ENCODE data around the gene TMEM214. TPM values are rescaled to one million over a fixed set of nuclear protein-coding genes. Genes with fewer than 3 reads are reported as not detected.

Gene TMEM214
- total and polyA plus RNA-seq, 2 donors from 2014 or later, result 50.5 to 74.8 TPM

DNA sequence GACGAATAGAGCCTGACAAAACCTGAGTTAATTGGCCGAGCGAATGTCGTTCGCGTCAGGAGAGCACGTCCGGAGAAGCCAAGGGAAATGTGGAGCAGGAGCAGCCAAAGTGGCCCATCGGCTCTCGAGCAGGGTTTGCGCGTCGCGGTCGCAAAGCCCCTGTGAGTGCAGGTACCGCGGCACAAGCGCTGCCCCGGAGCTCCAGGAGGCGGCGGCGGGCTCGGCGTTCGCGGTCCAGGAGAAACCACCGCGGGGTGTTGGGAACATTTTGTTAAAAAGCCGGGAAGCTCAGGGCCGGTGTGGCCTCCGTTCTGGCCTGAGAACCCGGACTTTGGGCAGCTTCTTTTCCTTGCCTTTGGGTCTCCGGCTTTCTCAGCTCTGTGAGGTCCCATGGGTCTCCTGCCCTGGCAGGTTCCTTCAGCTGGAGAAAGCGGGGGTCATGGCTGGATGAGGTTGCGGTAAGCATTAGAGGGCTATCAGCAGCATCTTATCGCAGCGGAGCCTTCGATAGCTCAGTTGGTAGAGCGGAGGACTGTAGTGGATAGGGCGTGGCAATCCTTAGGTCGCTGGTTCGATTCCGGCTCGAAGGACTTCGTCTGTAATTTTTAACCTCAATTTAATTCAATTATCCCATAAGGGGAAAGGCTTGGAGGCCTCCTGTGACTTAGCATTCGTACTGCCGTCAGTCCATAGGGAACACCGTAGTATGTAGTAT lies 17.7 kb downstream of the TMEM214 start:
- Histone ChIP-seq H3K4me3 (ENCODE audit: low read length in 3 of 3) (peak overlapping the region; percentile 87 to 95 (median 90)), H3K9ac (ENCODE audit: low read length in 3 of 3) (peak overlapping the region; percentile 71 to 93 (median 88)), H3K27ac (ENCODE audit: low read depth in 2 of 2, low read length in 2 of 2) (peak overlapping the region; percentile 97), H3K9me3 (ENCODE audit: control insufficient read depth in 2 of 3, insufficient read depth in 1 of 3, low read length in 3 of 3) (no peaks in the 10 kb centered on the region), H3K4me1 (ENCODE audit: control insufficient read depth in 2 of 3, insufficient read depth in 2 of 3, low read depth in 1 of 3, low read length in 3 of 3) (peaks cover 2 to 14% (median 2%) of the 10 kb centered on the region in 3 donors), H3K36me3 (ENCODE audit: control insufficient read depth in 2 of 3, insufficient read depth in 3 of 3, low read length in 3 of 3) (peaks cover 0 to 18% (median 7%) of the 10 kb centered on the region in 3 donors), H3K27me3 (ENCODE audit: control insufficient read depth, insufficient read depth, low read length) (no peaks in the 10 kb centered on the region)
- no peak for FAIRE-seq
- peak; percentile 94 to 99 (median 97) for DNase-seq
- intact Hi-C loops (cut with DNase I), result no loop called here
- TF ChIP-seq, protein P1, sequence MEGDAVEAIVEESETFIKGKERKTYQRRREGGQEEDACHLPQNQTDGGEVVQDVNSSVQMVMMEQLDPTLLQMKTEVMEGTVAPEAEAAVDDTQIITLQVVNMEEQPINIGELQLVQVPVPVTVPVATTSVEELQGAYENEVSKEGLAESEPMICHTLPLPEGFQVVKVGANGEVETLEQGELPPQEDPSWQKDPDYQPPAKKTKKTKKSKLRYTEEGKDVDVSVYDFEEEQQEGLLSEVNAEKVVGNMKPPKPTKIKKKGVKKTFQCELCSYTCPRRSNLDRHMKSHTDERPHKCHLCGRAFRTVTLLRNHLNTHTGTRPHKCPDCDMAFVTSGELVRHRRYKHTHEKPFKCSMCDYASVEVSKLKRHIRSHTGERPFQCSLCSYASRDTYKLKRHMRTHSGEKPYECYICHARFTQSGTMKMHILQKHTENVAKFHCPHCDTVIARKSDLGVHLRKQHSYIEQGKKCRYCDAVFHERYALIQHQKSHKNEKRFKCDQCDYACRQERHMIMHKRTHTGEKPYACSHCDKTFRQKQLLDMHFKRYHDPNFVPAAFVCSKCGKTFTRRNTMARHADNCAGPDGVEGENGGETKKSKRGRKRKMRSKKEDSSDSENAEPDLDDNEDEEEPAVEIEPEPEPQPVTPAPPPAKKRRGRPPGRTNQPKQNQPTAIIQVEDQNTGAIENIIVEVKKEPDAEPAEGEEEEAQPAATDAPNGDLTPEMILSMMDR (IDR thresholded peaks at IDR 0.05; ENCODE audit: borderline replicate concordance, extremely low read depth, insufficient read depth), result peak; percentile 37

DNA sequence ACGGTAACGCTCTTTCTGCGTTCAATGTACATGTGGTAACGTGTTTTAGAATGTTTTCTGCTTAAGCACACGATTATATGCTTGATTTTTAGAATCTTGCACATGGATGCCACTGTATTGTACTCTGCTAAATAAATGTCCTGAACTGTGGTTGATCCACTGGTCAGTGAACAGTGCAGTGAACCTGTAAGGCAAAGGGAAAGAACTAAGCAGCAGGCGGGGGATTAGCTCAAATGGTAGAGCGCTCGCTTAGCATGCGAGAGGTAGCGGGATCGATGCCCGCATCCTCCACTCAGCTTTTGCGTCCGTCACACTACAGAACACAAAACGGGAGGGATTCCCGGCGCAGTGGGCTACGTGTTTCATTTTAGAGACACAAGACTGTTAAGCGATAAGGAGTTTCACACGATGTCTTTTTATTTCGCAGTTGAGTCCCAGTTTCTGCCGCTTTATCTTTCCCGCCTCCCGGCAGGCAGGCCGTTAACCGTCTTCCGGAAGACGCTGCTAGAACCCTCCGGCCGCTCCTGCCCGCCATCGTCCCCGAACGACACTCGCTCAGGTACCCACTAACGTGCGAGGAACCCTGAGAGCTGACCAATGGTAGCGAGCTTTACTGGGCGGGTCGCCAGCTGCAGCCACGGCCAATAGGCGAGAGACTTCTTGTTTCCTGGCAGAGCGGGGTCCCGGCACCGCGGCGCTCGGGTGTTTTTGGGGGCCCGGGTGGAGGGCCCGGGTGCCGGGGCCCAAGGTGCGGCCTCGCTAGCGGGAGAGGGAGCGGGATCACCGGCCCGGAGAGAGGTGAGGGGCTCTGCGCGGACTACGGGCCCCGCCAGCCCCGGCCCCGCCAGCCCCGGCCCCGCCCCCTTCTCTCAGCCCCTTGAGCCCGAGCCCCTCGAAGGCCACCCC lies 18.5 kb downstream of the TMEM214 start, which contains the start of gene AGBL5:
Gene AGBL5 (plus strand): TSS at position 673 of the 906 bp plus-strand sequence. CDS start 1,291 bp downstream, outside the sequence.
- H3K4me3 ChIP-seq (ENCODE audit: low read length in 3 of 3), result peak within 1 kb of the TSS; percentile 87 to 95 (median 90)
- H3K27ac ChIP-seq (ENCODE audit: low read depth in 2 of 2, low read length in 2 of 2), result peak within 1 kb of the TSS; percentile 97
- intact Hi-C loops (cut with DNase I), result no loop called here
- H3K4me1 ChIP-seq (ENCODE audit: control insufficient read depth in 2 of 3, insufficient read depth in 2 of 3, low read depth in 1 of 3, low read length in 3 of 3), result peaks cover 2 to 14% (median 2%) of the 10 kb centered on the region in 3 donors
- peak within 1 kb of the TSS; percentile 71 to 93 (median 88) for H3K9ac ChIP-seq (ENCODE audit: low read length in 3 of 3)
- H3K9me3 ChIP-seq (ENCODE audit: control insufficient read depth in 2 of 3, insufficient read depth in 1 of 3, low read length in 3 of 3), result no peaks in the 10 kb centered on the region
- TF ChIP-seq, protein P1 (IDR thresholded peaks at IDR 0.05; ENCODE audit: borderline replicate concordance, extremely low read depth, insufficient read depth), result no peak
- no peaks in the 10 kb centered on the region for H3K27me3 ChIP-seq (ENCODE audit: control insufficient read depth, insufficient read depth, low read length)
- DNase-seq (peak; percentile 96 to 99 (median 97)), FAIRE-seq (no peak)
- H3K36me3 ChIP-seq (ENCODE audit: control insufficient read depth in 2 of 3, insufficient read depth in 3 of 3, low read length in 3 of 3), result peaks cover 0 to 26% (median 14%) of the 10 kb centered on the region in 3 donors

DNA sequence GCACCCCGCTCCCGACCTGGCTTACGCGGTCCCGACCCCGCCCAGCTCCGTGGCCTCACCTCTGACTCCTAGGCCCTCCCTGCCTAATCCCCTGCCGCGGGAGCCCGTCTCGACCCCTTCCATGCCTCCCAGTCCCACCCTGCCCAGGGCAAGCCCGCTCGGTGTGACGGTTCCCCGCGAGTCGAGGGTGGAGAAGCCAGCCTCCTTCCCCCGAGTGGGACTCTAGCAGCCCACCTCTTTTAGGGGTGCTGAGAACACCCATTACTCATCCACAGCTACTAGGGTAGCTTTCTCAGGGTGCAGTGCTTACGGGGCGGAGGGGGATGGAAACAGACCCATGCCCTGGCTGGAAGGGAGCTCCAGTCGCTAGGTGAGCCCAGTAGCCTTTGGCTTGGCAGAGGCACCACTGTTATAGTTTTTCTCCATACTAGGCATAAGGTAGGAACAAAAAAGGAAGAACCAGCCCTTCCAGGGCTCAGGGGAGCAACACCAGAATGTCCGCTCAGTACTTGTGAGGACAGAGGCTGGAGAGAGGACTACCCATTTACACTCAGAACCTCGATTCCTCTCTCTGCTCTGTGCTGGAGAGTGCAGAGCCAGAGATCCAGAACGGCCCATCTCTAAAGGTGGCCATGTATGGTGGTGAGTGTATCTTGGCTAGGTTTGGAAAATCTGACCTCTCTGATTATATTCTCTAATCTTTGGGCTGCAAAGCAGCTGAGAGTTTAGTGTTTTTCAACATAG lies 19.3 kb downstream of the TMEM214 start:
- peak overlapping the region; percentile 53 to 78 (median 57) for H3K9ac ChIP-seq (ENCODE audit: low read length in 3 of 3)

More for the DNA sequence above, 19.3 kb downstream of the TMEM214 start:
- Histone ChIP-seq H3K27me3 (ENCODE audit: control insufficient read depth, insufficient read depth, low read length) (no peaks in the 10 kb centered on the region), H3K36me3 (ENCODE audit: control insufficient read depth in 2 of 3, insufficient read depth in 3 of 3, low read length in 3 of 3) (peaks cover 2 to 31% (median 14%) of the 10 kb centered on the region in 3 donors), H3K27ac (ENCODE audit: low read depth in 2 of 2, low read length in 2 of 2) (peak overlapping the region in 1 of 2 donors; percentile 30), H3K4me3 (ENCODE audit: low read length in 3 of 3) (peak overlapping the region; percentile 59 to 95 (median 90)), H3K4me1 (ENCODE audit: control insufficient read depth in 2 of 3, insufficient read depth in 2 of 3, low read depth in 1 of 3, low read length in 3 of 3) (peaks cover 2 to 14% (median 2%) of the 10 kb centered on the region in 3 donors), H3K9me3 (ENCODE audit: control insufficient read depth in 2 of 3, insufficient read depth in 1 of 3, low read length in 3 of 3) (no peaks in the 10 kb centered on the region)
- peak in 2 of 5 donors; percentile 87 to 92 for DNase-seq
- TF ChIP-seq, protein P1 (IDR thresholded peaks at IDR 0.05; ENCODE audit: borderline replicate concordance, extremely low read depth, insufficient read depth), result no peak
- intact Hi-C loops (cut with DNase I), result no loop called here
- FAIRE-seq, result no peak
